Glutamatergic neuron (in vitro differentiated cells): ENCODE measurements around the gene SMAD3. TPM values are rescaled to one million over a fixed set of nuclear protein-coding genes. Genes with fewer than 3 reads are reported as not detected.

ENCODE experiments used
- DNase-seq: peaks from one replicate; pipeline ENCODE4 v3.0.0; 2022
- H3K27ac Mint-ChIP-seq: one replicate; pipeline ENCODE4 v1.8.0; 2020; ENCODE audit warnings: mild to moderate bottlenecking, mixed read lengths, inconsistent platforms; ENCODE audit not compliant: unreplicated experiment
- H3K27me3 Mint-ChIP-seq: one replicate; pipeline ENCODE4 v1.8.0; 2020; ENCODE audit warnings: mild to moderate bottlenecking, moderate library complexity, mixed read lengths, inconsistent platforms; ENCODE audit not compliant: unreplicated experiment
- H3K36me3 Mint-ChIP-seq: one replicate; pipeline ENCODE4 v1.8.0; 2020; ENCODE audit warnings: mild to moderate bottlenecking, mixed read lengths, inconsistent platforms; ENCODE audit not compliant: unreplicated experiment
- H3K4me1 Mint-ChIP-seq: one replicate; pipeline ENCODE4 v1.8.0; 2020; ENCODE audit warnings: mild to moderate bottlenecking, low read depth, mixed read lengths, inconsistent platforms; ENCODE audit not compliant: unreplicated experiment
- H3K4me3 Mint-ChIP-seq: one replicate; pipeline ENCODE4 v1.8.0; 2020; ENCODE audit warnings: mild to moderate bottlenecking, mixed read lengths, inconsistent platforms; ENCODE audit not compliant: unreplicated experiment
- H3K9me3 Mint-ChIP-seq: one replicate; pipeline ENCODE4 v1.8.0; 2020; ENCODE audit warnings: mild to moderate bottlenecking, moderate library complexity, mixed read lengths, inconsistent platforms; ENCODE audit not compliant: unreplicated experiment
- CTCF ChIP-seq: fragments of 200-600 bp; sonication (generic); IDR thresholded peaks from one replicate; pipeline ENCODE4 v1.5.0; 2021; ENCODE audit not compliant: partially characterized antibody, unreplicated experiment
- total RNA-seq: library from RNA; stranded (reverse); fragmentation: NEBNext Ultra II Directional; extraction: Animal tissue kit (Norgen Biotek cat#: 25700); gene quantifications from one replicate; pipeline ENCODE4 v1.2.1, GENCODE V29; 2021; ENCODE audit not compliant: unreplicated experiment

Gene SMAD3
- total RNA-seq, 1 donor from 2014 or later, result 5.0 TPM

- DNase-seq, result no peak
- no peak overlapping the region for H3K27ac Mint-ChIP-seq
These were observed 124.9 kb downstream of the SMAD3 start for GRCh38 chr15:67190326-67190725.

GRCh38 chr15:67190813-67191212 is 125.4 kb downstream of the SMAD3 start:
- Mint-ChIP-seq H3K27me3 (no peaks in the 10 kb centered on the region), H3K4me3 (no peak overlapping the region), H3K27ac (no peak overlapping the region)

More at GRCh38 chr15:67190326-67190725, 124.9 kb downstream of the SMAD3 start:
- H3K4me3 Mint-ChIP-seq, result no peak overlapping the region
- peaks cover under 1% of the 10 kb centered on the region for H3K36me3 Mint-ChIP-seq
- no peaks in the 10 kb centered on the region for H3K4me1 Mint-ChIP-seq
- no peak for TF ChIP-seq CTCF
- H3K27me3 Mint-ChIP-seq, result no peaks in the 10 kb centered on the region
- no peaks in the 10 kb centered on the region for H3K9me3 Mint-ChIP-seq

GRCh38 chr15:67192185-67192820 is 126.9 kb downstream of the SMAD3 start:
- Mint-ChIP-seq H3K27ac (no peak overlapping the region), H3K4me3 (no peak overlapping the region), H3K4me1 (no peaks in the 10 kb centered on the region), H3K9me3 (peaks cover 3% of the 10 kb centered on the region), H3K27me3 (peaks cover 2% of the 10 kb centered on the region), H3K36me3 (peaks cover 11% of the 10 kb centered on the region)
- no peak for TF ChIP-seq CTCF
- no peak for DNase-seq

More at GRCh38 chr15:67190813-67191212, 125.4 kb downstream of the SMAD3 start:
- no peaks in the 10 kb centered on the region for H3K4me1 Mint-ChIP-seq
- H3K36me3 Mint-ChIP-seq, result no peaks in the 10 kb centered on the region
- H3K9me3 Mint-ChIP-seq, result no peaks in the 10 kb centered on the region
- DNase-seq, result no peak
- no peak for TF ChIP-seq CTCF

- no peak overlapping the region for H3K4me3 Mint-ChIP-seq
- H3K9me3 Mint-ChIP-seq, result peaks cover 6% of the 10 kb centered on the region
- H3K27ac Mint-ChIP-seq, result no peak overlapping the region
- no peak for DNase-seq
- H3K27me3 Mint-ChIP-seq, result peaks cover 2% of the 10 kb centered on the region
- peaks cover 13% of the 10 kb centered on the region for H3K36me3 Mint-ChIP-seq
- H3K4me1 Mint-ChIP-seq, result no peaks in the 10 kb centered on the region
- TF ChIP-seq CTCF, result no peak
These were observed 128.0 kb downstream of the SMAD3 start for GRCh38 chr15:67193223-67193990.
